ENCODE measurements around the gene SCAMP2.

SCAMP2 gene

GRCh38 chr15:74857671-74858368 lies 15.3 kb downstream of the SCAMP2 start:
- no peak for DNase-seq

DNA sequence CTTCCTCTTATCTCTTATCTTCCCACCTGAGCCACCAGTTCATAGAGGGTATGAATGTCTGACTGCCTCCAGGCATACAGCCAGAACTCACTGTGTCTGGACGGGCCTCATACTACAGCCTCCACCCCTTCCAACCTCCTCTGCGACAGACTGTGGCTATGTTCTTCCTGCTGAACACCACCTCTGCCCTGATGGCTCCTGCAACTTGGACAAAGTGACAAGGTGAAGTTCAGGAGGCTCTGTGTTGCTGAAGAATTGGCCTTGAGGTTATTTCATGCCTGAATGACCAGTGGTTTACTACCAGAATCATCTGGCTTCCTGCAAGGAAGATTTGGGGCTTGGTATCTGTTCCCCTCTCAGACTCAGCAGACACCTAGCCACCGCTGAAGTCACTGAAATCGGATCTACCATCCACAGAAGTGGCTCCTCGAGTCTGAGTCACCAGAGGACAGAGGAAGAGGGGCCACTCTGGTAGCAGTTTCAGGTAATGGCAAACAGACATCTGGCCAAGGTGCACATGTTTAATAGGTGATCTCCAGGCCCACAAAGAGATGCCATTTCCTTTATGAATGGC lies 16.0 kb downstream of the SCAMP2 start:
- DNase-seq = no peak

GRCh38 chr15:74856537-74856936 lies 16.6 kb downstream of the SCAMP2 start:
- no peak for DNase-seq

- no peak for DNase-seq
Observed at GRCh38 chr15:74855857-74856256, 17.3 kb downstream of the SCAMP2 start.

DNA sequence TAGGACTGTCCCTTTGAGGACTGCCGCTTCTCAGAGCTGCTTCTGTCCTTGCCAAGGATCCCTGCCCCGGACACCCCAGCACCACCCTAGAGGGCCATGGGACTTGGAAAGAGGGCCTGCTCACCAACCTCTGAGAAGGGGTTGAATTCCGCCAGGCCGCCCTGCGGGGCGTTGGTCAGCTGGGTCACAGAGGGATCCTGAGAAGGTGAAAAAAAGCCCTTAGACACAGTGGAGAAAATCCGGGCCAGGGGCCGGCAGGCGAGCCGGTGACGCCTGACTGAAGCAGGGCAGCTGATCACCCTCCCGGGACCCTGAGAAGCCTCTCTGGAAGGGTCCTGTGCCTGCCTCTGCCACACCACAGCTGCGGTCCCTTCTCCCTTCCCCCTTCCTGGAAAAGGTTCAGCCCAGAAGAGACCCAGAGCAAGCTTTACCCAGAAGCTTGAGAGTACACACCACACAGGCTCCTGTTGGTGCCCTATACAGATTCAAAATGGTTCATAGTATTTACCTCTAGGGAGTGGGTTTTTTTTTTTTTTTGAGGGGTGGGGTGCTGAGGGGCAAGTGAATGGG lies 18.6 kb downstream of the SCAMP2 start:
- DNase-seq = no peak

DNA sequence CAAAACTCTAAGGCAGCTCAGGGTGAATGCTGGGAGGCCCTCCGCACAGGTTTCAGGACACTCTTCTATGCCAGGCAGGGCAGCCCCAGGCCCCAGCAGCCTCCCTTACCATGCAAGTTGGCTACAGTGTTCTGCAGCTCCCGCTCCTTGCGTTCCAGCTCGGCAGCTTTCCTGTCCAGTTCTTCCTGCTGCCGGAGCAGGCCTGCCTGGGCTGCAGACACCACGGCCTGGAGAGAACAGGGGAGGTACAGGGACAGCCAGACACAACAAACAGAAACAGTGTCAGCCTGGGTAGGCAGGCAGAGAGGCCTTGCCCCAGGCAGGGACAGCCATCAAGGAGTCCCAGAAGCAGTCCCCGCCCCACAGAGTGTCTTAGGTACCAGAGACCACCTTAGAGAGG lies 21.2 kb downstream of the SCAMP2 start:
- DNase-seq = no peak

DNA sequence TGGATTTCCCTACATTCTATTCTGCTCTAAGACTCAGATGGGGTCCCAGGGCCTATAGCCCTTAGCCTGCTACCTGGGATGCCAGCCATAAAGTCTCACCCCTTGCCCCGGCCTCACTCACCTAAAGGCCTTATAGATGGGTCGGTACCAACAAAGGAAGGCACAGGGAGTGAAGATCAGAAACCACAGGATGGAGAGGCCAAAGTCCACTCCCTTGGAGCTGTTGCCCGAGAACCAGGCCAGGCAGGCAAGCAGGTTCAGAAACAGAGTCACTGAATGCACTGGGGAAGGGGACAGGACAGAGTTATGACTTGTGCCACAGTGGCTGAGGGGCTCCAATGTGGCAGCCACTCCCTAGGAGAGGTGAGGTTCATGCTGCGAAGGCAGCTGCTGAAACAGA lies 22.8 kb downstream of the SCAMP2 start:
- DNase-seq = no peak

DNA sequence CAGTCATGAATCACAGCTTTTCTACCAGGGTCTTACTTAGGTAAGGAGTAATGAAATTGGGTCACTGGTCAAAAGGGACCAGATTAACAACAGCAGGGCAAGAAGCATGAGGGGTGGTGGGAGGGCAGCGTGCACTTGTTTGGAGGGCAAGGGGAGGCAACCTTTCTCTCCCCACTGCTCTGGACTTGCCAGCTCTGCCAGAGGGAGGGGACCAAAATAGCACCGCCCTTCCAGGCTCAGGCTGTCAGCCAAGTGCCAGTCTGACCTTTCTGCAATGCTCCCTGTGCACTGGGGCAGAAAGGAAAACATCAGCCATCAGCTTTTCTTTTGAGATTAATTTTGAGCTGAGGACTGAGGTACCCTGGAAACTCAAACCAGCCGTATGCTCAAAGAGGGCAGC lies 25.7 kb downstream of the SCAMP2 start:
- no peak for DNase-seq

DNA sequence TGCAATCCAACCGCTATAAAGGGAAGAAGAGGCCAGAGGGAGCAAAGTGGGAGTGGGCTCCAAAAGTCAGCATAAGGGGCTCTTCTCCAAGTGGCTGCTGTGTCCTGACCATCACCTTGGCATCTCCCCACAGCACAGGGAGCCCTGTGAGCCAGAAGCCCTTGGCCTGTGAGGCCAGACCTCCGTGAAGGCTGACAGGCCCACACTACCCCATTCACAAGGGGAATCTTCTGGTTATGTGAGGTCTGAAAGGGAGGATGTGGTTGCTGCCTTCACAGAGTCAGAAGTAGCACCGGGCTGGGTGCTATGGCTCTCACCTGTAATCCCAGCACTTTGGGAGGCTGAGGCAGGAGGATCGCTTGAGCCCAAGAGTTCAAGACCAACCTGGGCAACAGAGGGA lies 27.6 kb downstream of the SCAMP2 start:
- DNase-seq = no peak

DNA sequence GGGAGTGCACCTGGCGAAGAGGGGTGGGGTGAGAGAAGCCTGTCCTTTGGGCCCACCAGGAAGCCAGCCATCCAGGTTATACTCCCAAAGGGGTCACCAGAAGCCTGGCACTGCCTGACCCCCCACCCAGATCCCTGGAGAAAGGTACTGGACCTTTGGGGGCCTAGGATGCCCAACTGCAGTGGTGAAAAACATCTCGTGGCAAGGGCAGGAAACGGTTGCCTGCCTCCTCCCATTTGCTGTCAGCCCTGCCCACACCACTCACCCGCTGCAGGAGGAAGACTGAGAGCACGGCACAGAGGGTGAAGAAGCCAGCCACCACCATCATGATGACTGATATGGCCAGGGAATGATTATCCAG lies 28.0 kb downstream of the SCAMP2 start:
- peak; percentile 83 for DNase-seq

- DNase-seq = peak; percentile 64
Observed at GRCh38 chr15:74844319-74845207, 28.6 kb downstream of the SCAMP2 start.

DNA sequence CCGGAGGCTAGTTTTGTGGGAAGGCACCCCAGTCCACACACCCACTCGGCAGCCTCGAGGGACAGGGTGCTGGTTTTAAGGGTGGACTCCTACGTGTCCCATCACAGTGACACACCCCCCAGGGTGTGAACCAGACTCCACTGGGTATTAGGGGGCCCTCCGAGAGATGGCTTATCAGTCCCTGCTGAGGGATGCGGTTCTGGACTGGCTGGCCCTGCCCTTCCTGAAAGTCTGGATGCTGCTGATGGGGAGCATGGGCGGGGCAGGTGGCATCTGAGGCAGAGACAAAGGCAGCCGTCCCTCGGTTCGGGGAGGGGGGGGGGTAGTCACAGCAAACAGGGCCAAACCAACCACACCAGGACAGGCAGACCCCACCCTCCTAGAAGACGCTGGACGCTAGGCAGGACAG lies 29.3 kb downstream of the SCAMP2 start:
- DNase-seq = peak; percentile 75

- no peak for DNase-seq
Observed at GRCh38 chr15:74843445-74843828, 29.7 kb downstream of the SCAMP2 start.

- DNase-seq = peak; percentile 98
Observed at GRCh38 chr15:74842581-74843444, 30.4 kb downstream of the SCAMP2 start, which contains the start of gene ULK3. TSS of gene ULK3 (minus strand) at chr15:74843156. CDS start at chr15:74843105, 51 bp downstream.

DNA sequence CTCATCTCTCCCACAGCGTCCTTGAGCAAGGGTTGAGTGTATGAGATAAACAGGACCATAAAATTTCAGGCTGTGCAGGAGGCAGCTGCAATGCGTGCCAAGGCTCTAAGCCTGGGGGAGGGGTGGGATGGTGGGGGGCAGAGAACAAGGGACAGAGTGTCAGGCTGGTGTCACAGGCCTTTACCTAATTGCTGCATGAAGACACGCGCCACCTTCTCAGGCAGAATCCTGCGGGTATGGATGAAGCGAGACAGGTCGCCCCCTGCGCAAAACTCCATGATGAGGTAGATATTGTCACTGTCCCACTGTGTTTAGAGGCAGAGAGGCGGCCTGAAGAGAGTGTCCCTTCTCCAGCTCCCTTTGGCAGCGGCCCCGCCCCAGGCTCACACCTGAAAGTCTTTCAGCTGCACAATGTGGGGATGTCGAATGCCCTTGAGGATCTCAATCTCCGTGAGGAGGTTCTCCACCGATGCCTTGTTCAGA lies 31.2 kb downstream of the SCAMP2 start:
- DNase-seq = no peak

GRCh38 chr15:74840851-74841775 lies 32.1 kb downstream of the SCAMP2 start:
- DNase-seq = no peak

DNA sequence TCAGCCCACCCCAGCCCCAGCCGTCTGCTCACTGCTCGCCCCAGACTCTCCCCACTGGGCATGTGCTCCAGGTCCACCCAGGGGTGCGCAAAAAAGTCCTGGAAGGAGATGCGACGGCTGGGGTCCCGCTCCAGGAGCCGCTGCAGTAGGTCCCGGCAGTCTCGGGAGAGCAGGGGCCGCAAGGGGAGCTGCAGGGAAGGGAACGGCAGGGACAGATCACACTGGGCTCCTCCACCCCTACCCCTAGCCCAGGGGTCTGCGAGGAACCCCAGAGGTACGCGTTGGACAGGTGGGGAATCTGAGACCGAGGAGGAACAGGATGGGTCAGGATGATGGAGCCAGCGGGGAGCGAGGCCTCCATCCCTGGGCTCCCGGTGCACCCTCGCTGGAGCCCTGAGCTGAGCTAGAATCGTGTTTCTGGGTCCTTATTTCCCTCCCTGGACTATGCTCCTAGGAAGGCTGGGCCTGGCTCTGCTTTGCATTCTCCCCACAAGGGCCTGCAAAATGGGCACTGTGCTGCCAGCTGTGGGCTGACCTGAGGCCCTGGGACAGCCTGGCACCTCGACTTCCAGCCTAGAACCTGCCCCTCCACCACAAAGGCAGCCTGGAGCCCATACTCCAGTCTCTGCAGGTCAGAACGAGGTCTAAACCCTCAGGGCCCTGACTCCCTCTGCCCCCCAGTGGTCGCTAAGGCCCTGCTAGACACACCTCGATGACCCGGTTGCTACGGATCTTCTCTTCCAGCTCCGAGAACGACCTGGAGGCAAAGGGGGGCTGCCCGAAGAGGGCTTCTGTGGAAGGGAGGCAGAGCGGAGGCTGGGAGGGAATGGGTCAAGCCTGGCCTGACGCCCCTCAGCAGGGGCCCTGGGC lies 33.4 kb downstream of the SCAMP2 start:
- no peak for DNase-seq

- no peak for DNase-seq
Observed at GRCh38 chr15:74838746-74839525, 34.2 kb downstream of the SCAMP2 start.

DNA sequence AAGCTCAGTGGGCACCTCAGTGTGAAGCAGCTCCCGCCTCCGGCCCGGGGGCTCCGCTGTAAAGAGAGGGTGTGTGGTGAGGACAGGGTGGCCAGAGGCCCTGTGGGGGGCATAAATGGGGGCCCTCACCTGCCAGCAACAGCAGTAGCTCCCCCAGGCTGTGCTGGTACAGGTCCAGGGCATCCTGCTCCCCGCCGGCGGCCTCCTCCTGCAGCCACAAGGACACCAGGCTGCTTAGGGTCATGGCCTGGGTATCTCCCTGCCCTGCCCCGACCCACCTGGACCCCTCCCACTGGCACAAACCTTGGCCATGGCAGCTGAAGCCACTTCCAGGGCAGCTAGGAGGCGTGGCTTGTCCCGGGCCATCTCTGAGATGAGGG lies 35.0 kb downstream of the SCAMP2 start:
- DNase-seq = no peak
